Progenitor cell of endocrine pancreas (in vitro differentiated cells): ENCODE results near the gene SRP54. TPM values are rescaled to one million over a fixed set of nuclear protein-coding genes. Genes with fewer than 3 reads are reported as not detected.

Source experiments
- DNase-seq: peaks from one replicate; pipeline ENCODE4 v3.0.0; 2021; ENCODE audit warnings: low spot score; ENCODE audit not compliant: unreplicated experiment
- H3K27ac Mint-ChIP-seq: 2 replicates; pipeline ENCODE4 v1.8.0; 2021; ENCODE audit warnings: mild to moderate bottlenecking, moderate library complexity, mixed read lengths
- H3K27me3 Mint-ChIP-seq: 2 replicates; pipeline ENCODE4 v1.8.0; 2021; ENCODE audit warnings: mixed read lengths
- H3K36me3 Mint-ChIP-seq: 2 replicates; pipeline ENCODE4 v1.8.0; 2022; ENCODE audit warnings: mixed read lengths; ENCODE audit not compliant: insufficient read depth
- H3K4me1 Mint-ChIP-seq: 2 replicates; pipeline ENCODE4 v1.8.0; 2021; ENCODE audit warnings: low read depth, mixed read lengths
- H3K4me3 Mint-ChIP-seq: 2 replicates; pipeline ENCODE4 v1.8.0; 2021; ENCODE audit warnings: low read depth, mild to moderate bottlenecking, moderate library complexity, mixed read lengths
- H3K9me3 Mint-ChIP-seq: 2 replicates; pipeline ENCODE4 v1.8.0; 2021; ENCODE audit warnings: low read depth, mixed read lengths
- CTCF ChIP-seq: fragments of 200-600 bp; sonication (generic); IDR thresholded peaks from one replicate; pipeline ENCODE4 v1.5.0; 2021; ENCODE audit warnings: antibody characterized with exemption, mild to moderate bottlenecking; ENCODE audit not compliant: unreplicated experiment
- total RNA-seq: library from RNA; stranded (reverse); gene quantifications from 2 replicates; pipeline ENCODE4 v1.2.1, GENCODE V29; 2021

SRP54 gene
- total RNA-seq, 1 donor from 2014 or later = 62.0 TPM

- Mint-ChIP-seq H3K27ac (no peak overlapping the region), H3K27me3 (no peaks in the 10 kb centered on the region), H3K9me3 (no peaks in the 10 kb centered on the region), H3K36me3 (peaks cover 1% of the 10 kb centered on the region), H3K4me3 (no peak overlapping the region), H3K4me1 (peaks cover 2% of the 10 kb centered on the region)
- no peak for DNase-seq
- TF ChIP-seq CTCF = no peak
Measured at GRCh38 chr14:34993426-34993825, 10.6 kb downstream of the SRP54 start.

GRCh38 chr14:34994668-34995067 is 11.9 kb downstream of the SRP54 start:
- H3K4me3 Mint-ChIP-seq = no peak overlapping the region
- no peak overlapping the region for H3K27ac Mint-ChIP-seq
- no peak for DNase-seq
- no peaks in the 10 kb centered on the region for H3K27me3 Mint-ChIP-seq
- no peaks in the 10 kb centered on the region for H3K9me3 Mint-ChIP-seq
- H3K36me3 Mint-ChIP-seq = peaks cover 1% of the 10 kb centered on the region
- peaks cover 2% of the 10 kb centered on the region for H3K4me1 Mint-ChIP-seq
- TF ChIP-seq CTCF = no peak

- Mint-ChIP-seq H3K4me1 (peaks cover 2% of the 10 kb centered on the region), H3K9me3 (no peaks in the 10 kb centered on the region), H3K27ac (no peak overlapping the region), H3K4me3 (no peak overlapping the region), H3K27me3 (no peaks in the 10 kb centered on the region), H3K36me3 (peaks cover 4% of the 10 kb centered on the region)
- TF ChIP-seq CTCF = no peak
- DNase-seq = no peak
Measured at GRCh38 chr14:34997762-34998161, 15.0 kb downstream of the SRP54 start.

- no peak overlapping the region for H3K4me3 Mint-ChIP-seq
- H3K27me3 Mint-ChIP-seq = no peaks in the 10 kb centered on the region
- H3K27ac Mint-ChIP-seq = no peak overlapping the region
- no peaks in the 10 kb centered on the region for H3K9me3 Mint-ChIP-seq
- DNase-seq = no peak
- H3K36me3 Mint-ChIP-seq = peaks cover 5% of the 10 kb centered on the region
- H3K4me1 Mint-ChIP-seq = peaks cover 1% of the 10 kb centered on the region
- no peak for TF ChIP-seq CTCF
Measured at GRCh38 chr14:34999500-34999899, 16.7 kb downstream of the SRP54 start.

GRCh38 chr14:35001621-35002020 is 18.8 kb downstream of the SRP54 start:
- Mint-ChIP-seq H3K9me3 (no peaks in the 10 kb centered on the region), H3K36me3 (peaks cover 7% of the 10 kb centered on the region), H3K27ac (no peak overlapping the region), H3K27me3 (no peaks in the 10 kb centered on the region), H3K4me1 (no peaks in the 10 kb centered on the region), H3K4me3 (no peak overlapping the region)
- TF ChIP-seq CTCF = no peak
- no peak for DNase-seq

- DNase-seq = no peak
- TF ChIP-seq CTCF = no peak
- Mint-ChIP-seq H3K9me3 (no peaks in the 10 kb centered on the region), H3K4me1 (no peaks in the 10 kb centered on the region), H3K27ac (no peak overlapping the region), H3K36me3 (peaks cover 13% of the 10 kb centered on the region), H3K4me3 (no peak overlapping the region), H3K27me3 (no peaks in the 10 kb centered on the region)
Measured at GRCh38 chr14:35004839-35005238, 22.0 kb downstream of the SRP54 start.
